DOHH2 (cell line): ENCODE data around the gene SFTPA1.
"Not testable (repeated sequence)": the region's sequence is repeated elsewhere in the genome, so short reads cannot be mapped to it uniquely, and the experiment has no call there.

Experiments
- H3F3A ChIP-seq: fragments of 200-600 bp; sonication (generic), shearing (Covaris generic); 2 replicates; pipeline ENCODE4 v1.6.0; 2016; ENCODE audit warnings: antibody characterized with exemption, mild to moderate bottlenecking; ENCODE audit not compliant: control insufficient read depth, insufficient read depth
- H3K27ac ChIP-seq: fragments of 200-600 bp; sonication (generic); 2 replicates; pipeline ENCODE4 v1.5.1; 2014; ENCODE audit warnings: low read depth, mild to moderate bottlenecking, low read length, moderate library complexity
- H3K27me3 ChIP-seq: fragments of 200-600 bp; sonication (generic); 2 replicates; pipeline ENCODE4 v1.6.1; 2014; ENCODE audit warnings: mild to moderate bottlenecking, low read length, mixed read lengths; ENCODE audit not compliant: control insufficient read depth
- H3K36me3 ChIP-seq: fragments of 200-600 bp; sonication (generic); 2 replicates; pipeline ENCODE4 v1.6.1; 2014; ENCODE audit warnings: mild to moderate bottlenecking, low read length, moderate library complexity, mixed read lengths; ENCODE audit not compliant: control insufficient read depth
- H3K4me1 ChIP-seq: fragments of 200-600 bp; sonication (generic); 2 replicates; pipeline ENCODE4 v1.6.1; 2014; ENCODE audit warnings: mild to moderate bottlenecking, low read length, mixed read lengths; ENCODE audit not compliant: control insufficient read depth
- H3K4me2 ChIP-seq: fragments of 200-600 bp; sonication (generic); 2 replicates; pipeline ENCODE4 v1.6.0; 2014; ENCODE audit warnings: mild to moderate bottlenecking, low read length, moderate library complexity
- H3K4me3 ChIP-seq: fragments of 200-600 bp; sonication (generic); 2 replicates; pipeline ENCODE4 v1.5.1; 2014; ENCODE audit warnings: mild to moderate bottlenecking, low read length, mixed read lengths
- H3K79me2 ChIP-seq: fragments of 200-600 bp; sonication (generic); 2 replicates; pipeline ENCODE4 v1.6.1; 2014; ENCODE audit warnings: mild to moderate bottlenecking, low read length, mixed read lengths; ENCODE audit not compliant: control insufficient read depth
- H3K9me2 ChIP-seq: fragments of 200-600 bp; sonication (generic); replicated peaks from 2 replicates; pipeline ENCODE4 v1.6.1; 2014; ENCODE audit warnings: mild to moderate bottlenecking, low read length, mixed read lengths; ENCODE audit not compliant: control insufficient read depth
- H3K9me3 ChIP-seq: fragments of 200-600 bp; sonication (generic); 2 replicates; pipeline ENCODE4 v1.6.1; 2014; ENCODE audit warnings: antibody characterized with exemption, low read length, mixed read lengths; ENCODE audit not compliant: control insufficient read depth, insufficient read depth
- H4K20me1 ChIP-seq: fragments of 200-600 bp; sonication (generic); 2 replicates; pipeline ENCODE4 v1.6.0; 2014; ENCODE audit warnings: low read depth, mild to moderate bottlenecking, antibody characterized with exemption, low read length, moderate library complexity; ENCODE audit not compliant: control insufficient read depth, insufficient read depth
- EZH2phosphoT487 ChIP-seq: fragments of 200-600 bp; sonication (generic); IDR thresholded peaks from 2 replicates; pipeline ENCODE4 v1.6.1; 2017; ENCODE audit warnings: borderline replicate concordance, mild to moderate bottlenecking, antibody characterized with exemption, low read length, moderate library complexity, mixed read lengths
- TF ChIP-seq, protein P1 (sequence below): fragments of 200-600 bp; sonication (generic); IDR thresholded peaks from one replicate; pipeline ENCODE4 v1.5.1; 2014; ENCODE audit warnings: antibody characterized with exemption, mild to moderate bottlenecking, low read depth, low read length; ENCODE audit not compliant: poor library complexity, severe bottlenecking

The SFTPA1 gene

DNA sequence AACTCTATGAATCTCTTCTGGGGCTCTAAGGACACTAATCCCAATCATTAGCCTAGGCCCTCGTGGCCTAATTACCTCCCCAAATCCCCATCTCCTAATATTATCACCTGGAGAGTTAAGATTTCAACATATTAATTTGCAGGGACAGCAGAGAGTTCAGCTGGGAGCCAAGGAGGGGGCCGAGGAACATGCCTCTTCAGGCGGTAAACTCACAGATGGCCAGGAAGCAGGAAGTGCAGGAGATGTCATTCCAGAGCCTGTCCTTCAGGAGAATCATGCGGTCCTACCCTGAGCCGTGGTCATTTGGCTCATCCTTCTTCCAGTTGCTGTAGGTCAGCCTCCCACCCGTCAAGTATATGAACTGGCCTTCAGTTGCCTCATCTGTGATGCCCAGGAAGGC, 28.6 kb upstream of the SFTPA1 start:
- peaks cover 5% of the 10 kb centered on the region; the same call in 1 of the 2 replicates for H3K27me3 ChIP-seq
- no peak for TF ChIP-seq EZH2phosphoT487
- TF ChIP-seq, protein P1, sequence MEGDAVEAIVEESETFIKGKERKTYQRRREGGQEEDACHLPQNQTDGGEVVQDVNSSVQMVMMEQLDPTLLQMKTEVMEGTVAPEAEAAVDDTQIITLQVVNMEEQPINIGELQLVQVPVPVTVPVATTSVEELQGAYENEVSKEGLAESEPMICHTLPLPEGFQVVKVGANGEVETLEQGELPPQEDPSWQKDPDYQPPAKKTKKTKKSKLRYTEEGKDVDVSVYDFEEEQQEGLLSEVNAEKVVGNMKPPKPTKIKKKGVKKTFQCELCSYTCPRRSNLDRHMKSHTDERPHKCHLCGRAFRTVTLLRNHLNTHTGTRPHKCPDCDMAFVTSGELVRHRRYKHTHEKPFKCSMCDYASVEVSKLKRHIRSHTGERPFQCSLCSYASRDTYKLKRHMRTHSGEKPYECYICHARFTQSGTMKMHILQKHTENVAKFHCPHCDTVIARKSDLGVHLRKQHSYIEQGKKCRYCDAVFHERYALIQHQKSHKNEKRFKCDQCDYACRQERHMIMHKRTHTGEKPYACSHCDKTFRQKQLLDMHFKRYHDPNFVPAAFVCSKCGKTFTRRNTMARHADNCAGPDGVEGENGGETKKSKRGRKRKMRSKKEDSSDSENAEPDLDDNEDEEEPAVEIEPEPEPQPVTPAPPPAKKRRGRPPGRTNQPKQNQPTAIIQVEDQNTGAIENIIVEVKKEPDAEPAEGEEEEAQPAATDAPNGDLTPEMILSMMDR, result no peak
- no peaks in the 10 kb centered on the region for H3K79me2 ChIP-seq
- no peaks in the 10 kb centered on the region for H3F3A ChIP-seq
- H3K9me2 ChIP-seq, result no peaks in the 10 kb centered on the region
- no peak overlapping the region for H3K27ac ChIP-seq
- H3K9me3 ChIP-seq, result no peaks in the 10 kb centered on the region
- no peaks in the 10 kb centered on the region for H4K20me1 ChIP-seq
- H3K36me3 ChIP-seq, result no peaks in the 10 kb centered on the region
- no peak overlapping the region for H3K4me2 ChIP-seq
- H3K4me1 ChIP-seq, result no peaks in the 10 kb centered on the region
- no peak overlapping the region for H3K4me3 ChIP-seq

DNA sequence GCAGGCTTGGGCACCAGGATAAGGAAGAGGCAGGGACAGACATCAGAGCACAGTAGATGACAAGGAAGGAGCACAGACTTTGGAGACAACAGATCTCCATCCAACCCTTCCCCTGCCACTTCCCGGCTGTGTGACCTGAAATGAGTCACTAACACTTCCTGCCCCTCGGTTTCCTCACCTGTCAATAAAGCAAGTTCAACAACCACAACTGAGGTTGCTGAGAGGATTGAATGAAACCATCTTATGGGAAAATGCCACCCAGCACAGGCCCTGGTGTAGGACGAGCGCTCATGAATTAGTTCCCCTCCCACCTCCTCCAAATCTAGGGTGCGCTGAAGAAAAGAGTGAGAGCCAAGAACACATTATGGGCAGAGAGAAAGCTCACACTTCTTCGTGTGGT, 27.8 kb upstream of the SFTPA1 start:
- H3K9me3 ChIP-seq, H3K4me2 ChIP-seq, H3K27me3 ChIP-seq: not testable (repeated sequence)

DNA sequence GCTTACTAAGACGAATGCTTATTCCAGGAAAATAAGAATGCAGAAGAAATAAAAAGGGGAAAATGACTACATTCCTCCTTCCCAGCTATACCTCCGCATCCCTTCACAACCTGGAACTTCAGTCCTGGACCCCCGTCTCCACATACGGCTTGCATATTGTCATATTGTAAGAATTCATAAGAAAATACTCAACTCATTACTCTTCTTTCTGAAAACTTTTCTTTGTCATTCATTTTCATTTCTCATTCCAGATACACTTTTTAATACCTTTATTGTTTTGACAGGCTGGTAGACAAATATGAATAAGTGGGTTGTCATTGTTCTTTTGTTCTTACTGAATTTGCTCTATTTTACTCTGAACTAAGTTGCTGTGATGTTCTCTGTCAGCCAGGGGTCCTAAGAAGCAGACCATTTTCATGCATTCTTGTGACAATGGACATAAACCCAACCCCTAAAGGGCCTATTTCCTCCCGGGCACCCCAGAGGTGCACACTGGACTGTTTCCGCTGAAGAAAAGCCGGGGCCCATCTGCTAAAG, 27.2 kb upstream of the SFTPA1 start:
- H3K9me3 ChIP-seq, result no peaks in the 10 kb centered on the region
- H3K27ac ChIP-seq, result no peak overlapping the region

More for the DNA sequence above, 27.8 kb upstream of the SFTPA1 start:
- H3K36me3 ChIP-seq, H3K4me1 ChIP-seq, H3F3A ChIP-seq, H3K27ac ChIP-seq, H3K4me3 ChIP-seq, H3K79me2 ChIP-seq, H4K20me1 ChIP-seq, H3K9me2 ChIP-seq: not testable (repeated sequence)

DNA sequence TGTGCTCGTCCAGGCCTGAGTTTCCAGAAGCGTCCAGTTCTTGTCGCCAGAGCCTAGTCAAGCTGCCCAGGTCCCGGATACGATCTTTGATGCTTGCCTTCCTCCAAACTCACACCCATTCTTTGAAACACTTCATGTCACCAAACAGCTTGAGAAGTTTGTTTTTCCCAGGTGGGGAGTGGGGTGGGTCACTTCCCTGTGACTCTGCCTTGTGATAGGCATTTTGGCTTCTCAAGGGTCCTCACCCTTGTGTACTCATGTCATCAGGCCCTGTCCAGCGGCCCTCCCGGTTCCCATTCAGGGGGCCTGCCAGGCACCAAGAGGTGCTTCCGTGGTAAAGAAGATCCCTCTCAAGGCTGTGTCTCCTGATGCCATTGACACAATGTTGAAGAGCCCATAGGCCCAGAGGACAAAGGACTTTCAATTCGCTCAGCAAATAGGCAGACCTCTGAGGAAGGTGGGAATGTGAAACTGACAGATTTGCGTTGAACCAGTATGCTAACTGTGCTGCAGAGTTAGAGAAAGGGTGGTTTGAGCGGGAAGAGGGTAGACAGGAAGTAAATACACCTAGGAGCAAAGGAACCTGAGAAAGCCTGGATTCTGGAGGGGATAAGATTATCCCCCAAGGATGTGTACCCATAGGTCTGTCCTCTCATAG, 24.7 kb upstream of the SFTPA1 start:
- Histone ChIP-seq H4K20me1 (no peaks in the 10 kb centered on the region), H3K36me3 (no peaks in the 10 kb centered on the region), H3K27ac (no peak overlapping the region), H3K27me3 (no peaks in the 10 kb centered on the region), H3K9me2 (no peaks in the 10 kb centered on the region), H3K9me3 (no peaks in the 10 kb centered on the region), H3K4me3 (no peak overlapping the region), H3K79me2 (no peaks in the 10 kb centered on the region), H3F3A (no peaks in the 10 kb centered on the region), H3K4me1 (no peaks in the 10 kb centered on the region), H3K4me2 (no peak overlapping the region)
- TF ChIP-seq EZH2phosphoT487, result no peak
- TF ChIP-seq, protein P1, result no peak

More for the DNA sequence above, 27.2 kb upstream of the SFTPA1 start:
- Histone ChIP-seq H3K4me2 (no peak overlapping the region), H3K79me2 (no peaks in the 10 kb centered on the region), H3K4me3 (no peak overlapping the region), H3K36me3 (no peaks in the 10 kb centered on the region), H4K20me1 (no peaks in the 10 kb centered on the region), H3K4me1 (no peaks in the 10 kb centered on the region), H3K27me3 (peaks cover 5% of the 10 kb centered on the region; the same call in 1 of the 2 replicates), H3K9me2 (no peaks in the 10 kb centered on the region), H3F3A (no peaks in the 10 kb centered on the region)
- TF ChIP-seq EZH2phosphoT487, result no peak
- TF ChIP-seq, protein P1, result no peak
